ENCODE results near the gene CIBAR2.

CIBAR2 gene

DNA sequence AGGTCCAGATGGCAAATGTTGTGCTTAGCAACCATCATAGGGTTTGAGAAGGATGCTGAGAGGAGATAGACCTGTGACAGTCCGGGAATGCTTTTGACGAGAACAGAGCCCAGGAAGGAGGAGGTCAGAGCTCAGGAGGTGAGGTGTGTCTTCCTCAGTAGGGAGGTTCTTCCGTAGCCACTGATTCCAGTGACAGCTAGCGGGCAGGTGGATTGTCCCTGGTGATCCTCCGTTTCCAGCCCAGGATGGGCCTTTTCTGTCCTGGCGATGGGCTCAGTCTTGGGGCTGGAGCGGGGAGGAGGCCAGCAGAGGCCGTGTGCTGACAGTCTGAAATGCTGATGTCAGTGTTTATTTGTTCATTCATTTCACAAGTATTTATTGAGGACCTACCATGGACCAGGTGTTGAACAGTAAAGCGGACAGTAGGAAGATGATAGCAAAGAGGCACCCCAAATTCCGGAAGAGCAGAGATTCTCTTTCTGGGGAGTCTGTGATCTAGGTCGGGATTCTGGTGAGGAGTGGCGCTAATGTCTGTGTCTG lies 45.9 kb downstream of the CIBAR2 start:
- TF ChIP-seq, protein P1, sequence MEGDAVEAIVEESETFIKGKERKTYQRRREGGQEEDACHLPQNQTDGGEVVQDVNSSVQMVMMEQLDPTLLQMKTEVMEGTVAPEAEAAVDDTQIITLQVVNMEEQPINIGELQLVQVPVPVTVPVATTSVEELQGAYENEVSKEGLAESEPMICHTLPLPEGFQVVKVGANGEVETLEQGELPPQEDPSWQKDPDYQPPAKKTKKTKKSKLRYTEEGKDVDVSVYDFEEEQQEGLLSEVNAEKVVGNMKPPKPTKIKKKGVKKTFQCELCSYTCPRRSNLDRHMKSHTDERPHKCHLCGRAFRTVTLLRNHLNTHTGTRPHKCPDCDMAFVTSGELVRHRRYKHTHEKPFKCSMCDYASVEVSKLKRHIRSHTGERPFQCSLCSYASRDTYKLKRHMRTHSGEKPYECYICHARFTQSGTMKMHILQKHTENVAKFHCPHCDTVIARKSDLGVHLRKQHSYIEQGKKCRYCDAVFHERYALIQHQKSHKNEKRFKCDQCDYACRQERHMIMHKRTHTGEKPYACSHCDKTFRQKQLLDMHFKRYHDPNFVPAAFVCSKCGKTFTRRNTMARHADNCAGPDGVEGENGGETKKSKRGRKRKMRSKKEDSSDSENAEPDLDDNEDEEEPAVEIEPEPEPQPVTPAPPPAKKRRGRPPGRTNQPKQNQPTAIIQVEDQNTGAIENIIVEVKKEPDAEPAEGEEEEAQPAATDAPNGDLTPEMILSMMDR (IDR thresholded peaks at IDR 0.05; ENCODE audit: low read depth, low read length), result no peak
- no peak for DNase-seq (ENCODE audit: extremely low read depth, low read depth)

DNA sequence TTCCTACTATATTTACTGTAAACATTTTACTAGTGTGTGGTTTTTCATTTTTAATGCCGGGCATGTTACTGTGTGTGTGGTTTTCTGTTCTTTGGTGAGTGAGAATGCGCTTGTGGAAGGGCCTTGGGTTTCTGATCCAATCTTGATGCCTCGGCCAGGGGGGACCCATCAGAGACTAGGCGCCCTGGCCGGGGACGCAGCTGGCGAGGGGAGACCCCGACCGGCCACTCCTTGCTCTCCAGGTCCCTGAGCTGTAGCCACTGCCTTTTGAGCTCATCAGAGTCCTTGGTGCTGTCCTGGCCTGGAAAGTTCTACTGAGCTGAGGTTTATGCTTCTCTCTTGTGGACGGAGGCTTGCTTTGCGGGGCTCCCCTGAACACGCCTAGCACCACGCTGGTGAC lies 47.2 kb downstream of the CIBAR2 start:
- TF ChIP-seq, protein P1 (IDR thresholded peaks at IDR 0.05; ENCODE audit: low read depth, low read length), result no peak

DNA sequence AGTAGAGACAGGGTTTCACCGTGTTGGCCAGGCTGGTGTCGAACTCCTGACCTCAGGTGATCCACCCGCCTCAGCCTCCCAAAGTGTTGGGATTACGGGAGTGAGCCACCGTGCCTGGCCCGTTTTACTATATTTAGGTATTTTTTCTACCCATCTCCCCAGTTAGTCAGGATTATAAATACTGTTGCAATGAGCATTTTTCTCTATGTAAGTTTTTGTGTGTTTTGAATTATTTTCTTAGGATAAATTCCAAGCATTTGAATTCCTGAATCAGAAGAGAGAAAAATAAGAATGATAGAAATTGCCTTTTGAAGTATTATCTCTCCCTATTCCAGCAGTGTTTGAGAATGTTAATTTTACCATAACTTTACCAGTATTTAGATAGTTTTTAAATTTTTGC lies 48.1 kb downstream of the CIBAR2 start:
- no peak for DNase-seq (ENCODE audit: extremely low read depth, low read depth)
- TF ChIP-seq, protein P1 (IDR thresholded peaks at IDR 0.05; ENCODE audit: low read depth, low read length), result no peak

More for the DNA sequence above, 47.2 kb downstream of the CIBAR2 start:
- no peak for DNase-seq (ENCODE audit: extremely low read depth, low read depth)

DNA sequence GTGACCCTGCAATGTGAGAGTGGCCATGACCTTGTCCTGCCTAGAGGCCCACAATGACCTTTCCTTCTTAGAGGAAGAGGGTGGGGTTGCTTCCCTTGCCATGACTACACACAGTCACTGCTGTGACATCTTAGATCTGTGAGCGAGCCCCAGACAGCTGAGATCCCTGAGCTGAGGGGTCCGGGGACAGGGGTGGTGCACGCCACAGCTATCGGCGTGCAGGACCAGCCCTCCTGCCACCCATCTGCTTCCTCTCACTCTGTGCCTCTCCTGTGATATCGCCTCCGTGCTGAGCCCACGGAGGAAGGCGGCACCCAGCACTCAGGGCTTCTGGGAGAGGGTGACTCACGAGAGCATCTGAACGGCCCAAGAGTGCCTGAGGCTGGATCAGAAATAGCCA lies 49.4 kb downstream of the CIBAR2 start:
- no peak for DNase-seq (ENCODE audit: extremely low read depth, low read depth)
- TF ChIP-seq, protein P1 (IDR thresholded peaks at IDR 0.05; ENCODE audit: low read depth, low read length), result no peak

DNA sequence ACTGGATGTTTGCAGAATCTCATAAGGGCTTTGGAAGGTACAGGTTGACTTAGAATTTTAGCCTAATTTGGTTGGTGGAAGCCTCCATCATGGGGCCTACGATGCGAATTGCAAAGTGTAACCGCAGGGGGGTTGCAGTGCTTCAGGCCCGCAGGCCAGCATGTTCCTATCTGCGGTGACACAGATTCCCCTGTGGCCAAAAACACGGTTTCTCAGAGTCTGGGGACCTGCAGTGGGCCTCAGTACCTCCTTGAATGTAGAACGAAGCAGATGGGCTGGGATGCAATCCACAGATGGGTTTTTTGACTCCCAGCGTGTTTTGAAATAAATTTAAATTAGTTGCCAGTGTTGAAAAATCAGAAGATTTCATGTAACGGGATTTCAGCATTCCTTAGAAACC lies 49.9 kb downstream of the CIBAR2 start:
- TF ChIP-seq, protein P1 (IDR thresholded peaks at IDR 0.05; ENCODE audit: low read depth, low read length), result no peak
- DNase-seq (ENCODE audit: extremely low read depth, low read depth), result no peak

DNA sequence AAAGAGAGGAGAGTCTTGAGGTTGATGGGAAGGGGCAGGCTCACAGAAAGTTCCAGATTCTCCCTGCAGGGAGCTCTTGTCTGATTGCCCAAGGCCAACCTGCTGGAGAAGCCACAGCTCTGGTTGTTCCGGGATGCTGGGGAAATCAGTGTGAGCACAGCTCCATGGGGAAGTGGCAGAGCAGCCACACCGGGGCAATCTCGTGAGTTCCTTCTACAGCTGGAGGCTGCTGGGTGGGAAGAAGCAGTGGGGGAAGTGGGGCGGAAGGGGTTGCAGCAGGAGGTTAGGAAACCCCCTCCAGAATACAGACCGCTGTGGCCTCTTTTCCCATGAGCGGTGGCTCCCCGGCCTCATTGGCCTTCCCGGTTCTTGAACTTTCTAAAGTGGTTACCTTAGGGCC lies 50.7 kb downstream of the CIBAR2 start:
- TF ChIP-seq, protein P1 (IDR thresholded peaks at IDR 0.05; ENCODE audit: low read depth, low read length), result no peak
- DNase-seq (ENCODE audit: extremely low read depth, low read depth), result no peak

DNA sequence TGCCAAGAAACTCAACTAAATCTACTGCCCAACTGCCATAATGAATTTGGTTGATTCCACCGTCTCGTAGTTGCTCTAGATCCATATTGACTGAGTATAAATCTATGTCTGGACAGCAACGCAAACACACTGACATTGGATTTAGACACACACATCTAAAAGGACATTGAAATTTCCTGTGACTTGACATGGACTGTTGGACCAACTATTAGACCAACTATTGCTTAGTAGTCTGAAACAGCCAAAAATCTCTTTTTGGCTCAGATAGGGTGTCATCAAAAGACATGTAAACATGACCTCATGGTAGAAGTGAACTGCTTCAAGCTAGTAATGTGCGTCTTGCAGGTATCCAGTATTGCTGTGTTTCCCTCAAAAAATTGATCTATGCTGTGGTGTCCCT lies 53.4 kb downstream of the CIBAR2 start:
- DNase-seq (ENCODE audit: extremely low read depth, low read depth), result no peak
- TF ChIP-seq, protein P1 (IDR thresholded peaks at IDR 0.05; ENCODE audit: low read depth, low read length), result no peak

All from AG09319 (cell line).